ENCODE measurements around the gene SI. TPM values are rescaled to one million over a fixed set of nuclear protein-coding genes. Genes with fewer than 3 reads are reported as not detected.

The SI gene
- total and polyA plus RNA-seq, 2 donors (not counting 3 experiments of a cell fraction or from before 2014, with no cell fraction given), result not detected

DNA sequence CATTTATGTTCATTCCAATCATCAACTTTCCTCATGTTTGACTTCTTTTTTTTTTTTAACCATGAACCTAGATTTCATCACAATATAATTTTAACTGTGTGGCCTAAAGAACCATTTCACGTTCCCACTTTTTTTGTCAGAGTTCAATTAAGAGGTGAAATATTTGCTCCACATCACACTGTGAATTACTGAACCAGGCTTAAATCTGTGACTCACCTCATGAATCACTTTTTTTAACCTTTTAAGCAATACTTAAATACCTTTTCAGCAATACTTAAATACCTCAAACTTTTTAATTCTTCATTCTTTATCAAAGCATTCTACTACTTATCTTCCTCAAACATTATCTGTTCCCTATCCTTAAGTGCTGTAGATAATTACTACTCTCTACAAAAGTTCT, 137.6 kb downstream of the SI start:
- FAIRE-seq, result no peak

DNA sequence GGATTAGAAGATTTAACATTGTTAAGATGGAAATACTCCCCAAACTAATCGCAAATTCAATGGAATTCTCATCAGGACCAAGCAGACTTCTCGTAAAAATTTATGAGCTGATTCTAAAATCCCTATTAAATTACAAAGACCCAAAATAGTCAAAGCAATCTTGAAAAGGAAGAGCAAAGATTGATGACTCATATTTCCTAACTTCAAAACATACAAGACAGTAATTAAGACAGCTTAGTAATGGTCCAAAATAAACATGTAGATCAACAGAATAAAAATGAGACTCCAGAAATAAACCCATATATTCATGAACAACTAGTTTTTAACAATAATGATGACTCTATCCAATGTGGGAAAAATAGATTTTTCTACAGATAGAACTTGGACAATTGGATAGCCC, 148.7 kb downstream of the SI start:
- POLR2A ChIA-PET, result no interaction called here
- H3K9me3 ChIP-seq (replicated peaks; ENCODE audit: control insufficient read depth, insufficient read depth, low read length), result peaks cover 9% of the 10 kb centered on the region
- H2AFZ ChIP-seq (ENCODE audit: low read depth, low read length), result no peak overlapping the region
- dilution Hi-C loops (cut with MboI; ENCODE audit: extremely low pct_ligation_motif_present, low sequenced_read_pairs) (no loop called here), intact Hi-C loops (cut with micrococcal nuclease) (no loop called here)
- H3K4me3 ChIP-seq (replicated peaks in 1 of 3; ENCODE audit: insufficient read depth in 1 of 3, low read depth in 1 of 3, low read length in 3 of 3), result no peak overlapping the region
- no peaks in the 10 kb centered on the region for H3K9me1 ChIP-seq (replicated peaks; ENCODE audit: control insufficient read depth, extremely low read depth, insufficient read depth, low read length)
- no peaks in the 10 kb centered on the region for H3K4me1 ChIP-seq (ENCODE audit: control insufficient read depth, extremely low read depth, insufficient read depth, low read length)
- no peak for FAIRE-seq
- H3K27ac ChIP-seq (ENCODE audit: insufficient read depth, low read depth, low read length), result no peak overlapping the region
- no peaks in the 10 kb centered on the region for H4K20me1 ChIP-seq (replicated peaks; ENCODE audit: control insufficient read depth, extremely low read depth, insufficient read depth, low read length)
- no peaks in the 10 kb centered on the region for H3K27me3 ChIP-seq (ENCODE audit: control insufficient read depth in 2 of 2, insufficient read depth in 2 of 2, low read length in 2 of 2)
- CTCF ChIA-PET, result no interaction called here
- no peak for DNase-seq (ENCODE audit: low read depth, low spot score)
- H3K4me2 ChIP-seq (ENCODE audit: insufficient read depth, low read length), result no peak overlapping the region
- no peaks in the 10 kb centered on the region for H3K36me3 ChIP-seq (ENCODE audit: control insufficient read depth in 2 of 2, extremely low read depth in 1 of 2, insufficient read depth in 2 of 2, low read length in 2 of 2)
- no peak overlapping the region for H3K9ac ChIP-seq (replicated peaks; ENCODE audit: extremely low read depth, insufficient read depth, low read length)
- TF ChIP-seq FOS (IDR thresholded peaks at IDR 0.05; ENCODE audit: borderline replicate concordance, insufficient read depth, low read length) (no peak), JUN (IDR thresholded peaks at IDR 0.05; ENCODE audit: borderline replicate concordance, insufficient read depth, insufficient read length, low read depth) (no peak), POLR2A (IDR thresholded peaks at IDR 0.05; ENCODE audit: low read depth, low read length) (no peak), GATA2 (IDR thresholded peaks at IDR 0.05; ENCODE audit: insufficient read depth, insufficient read length, low read depth, low read length) (no peak), POLR2AphosphoS5 (IDR thresholded peaks at IDR 0.05; ENCODE audit: insufficient read depth, low read depth, low read length) (no peak), EZH2 (IDR thresholded peaks at IDR 0.05; ENCODE audit: borderline replicate concordance, low read depth, low read length, severe bottlenecking) (no peak), MYC (IDR thresholded peaks at IDR 0.05; ENCODE audit: low read depth, low read length) (no peak)
- TF ChIP-seq, protein P1, sequence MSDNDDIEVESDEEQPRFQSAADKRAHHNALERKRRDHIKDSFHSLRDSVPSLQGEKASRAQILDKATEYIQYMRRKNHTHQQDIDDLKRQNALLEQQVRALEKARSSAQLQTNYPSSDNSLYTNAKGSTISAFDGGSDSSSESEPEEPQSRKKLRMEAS (IDR thresholded peaks at IDR 0.05; ENCODE audit: insufficient read depth, insufficient read length), result no peak
- TF ChIP-seq, protein P2, sequence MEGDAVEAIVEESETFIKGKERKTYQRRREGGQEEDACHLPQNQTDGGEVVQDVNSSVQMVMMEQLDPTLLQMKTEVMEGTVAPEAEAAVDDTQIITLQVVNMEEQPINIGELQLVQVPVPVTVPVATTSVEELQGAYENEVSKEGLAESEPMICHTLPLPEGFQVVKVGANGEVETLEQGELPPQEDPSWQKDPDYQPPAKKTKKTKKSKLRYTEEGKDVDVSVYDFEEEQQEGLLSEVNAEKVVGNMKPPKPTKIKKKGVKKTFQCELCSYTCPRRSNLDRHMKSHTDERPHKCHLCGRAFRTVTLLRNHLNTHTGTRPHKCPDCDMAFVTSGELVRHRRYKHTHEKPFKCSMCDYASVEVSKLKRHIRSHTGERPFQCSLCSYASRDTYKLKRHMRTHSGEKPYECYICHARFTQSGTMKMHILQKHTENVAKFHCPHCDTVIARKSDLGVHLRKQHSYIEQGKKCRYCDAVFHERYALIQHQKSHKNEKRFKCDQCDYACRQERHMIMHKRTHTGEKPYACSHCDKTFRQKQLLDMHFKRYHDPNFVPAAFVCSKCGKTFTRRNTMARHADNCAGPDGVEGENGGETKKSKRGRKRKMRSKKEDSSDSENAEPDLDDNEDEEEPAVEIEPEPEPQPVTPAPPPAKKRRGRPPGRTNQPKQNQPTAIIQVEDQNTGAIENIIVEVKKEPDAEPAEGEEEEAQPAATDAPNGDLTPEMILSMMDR (IDR thresholded peaks at IDR 0.05; ENCODE audit: extremely low read depth in 1 of 2, insufficient read depth in 1 of 2, low read depth in 1 of 2, low read length in 2 of 2), result no peak
- H3K79me2 ChIP-seq (ENCODE audit: control insufficient read depth, insufficient read depth, low read length), result no peaks in the 10 kb centered on the region
- BruUV-seq (replicated peaks), result no TSS peak

More for the DNA sequence above, 137.6 kb downstream of the SI start:
- no peaks in the 10 kb centered on the region for H3K9me1 ChIP-seq (replicated peaks; ENCODE audit: control insufficient read depth, extremely low read depth, insufficient read depth, low read length)
- dilution Hi-C loops (cut with MboI; ENCODE audit: extremely low pct_ligation_motif_present, low sequenced_read_pairs), result no loop called here
- ChIA-PET CTCF (no interaction called here), POLR2A (no interaction called here)
- no peaks in the 10 kb centered on the region for H3K4me1 ChIP-seq (ENCODE audit: control insufficient read depth, extremely low read depth, insufficient read depth, low read length)
- no peak for DNase-seq (ENCODE audit: low read depth, low spot score)
- intact Hi-C loops (cut with micrococcal nuclease), result no loop called here
- no peaks in the 10 kb centered on the region for H4K20me1 ChIP-seq (replicated peaks; ENCODE audit: control insufficient read depth, extremely low read depth, insufficient read depth, low read length)
- H2AFZ ChIP-seq (ENCODE audit: low read depth, low read length), result no peak overlapping the region
- no peak for TF ChIP-seq POLR2A (IDR thresholded peaks at IDR 0.05; ENCODE audit: low read depth, low read length)
- TF ChIP-seq JUN (IDR thresholded peaks at IDR 0.05; ENCODE audit: borderline replicate concordance, insufficient read depth, insufficient read length, low read depth), result no peak
- TF ChIP-seq, protein P2 (IDR thresholded peaks at IDR 0.05; ENCODE audit: extremely low read depth in 1 of 2, insufficient read depth in 1 of 2, low read depth in 1 of 2, low read length in 2 of 2), result no peak
- no peak for TF ChIP-seq POLR2AphosphoS5 (IDR thresholded peaks at IDR 0.05; ENCODE audit: insufficient read depth, low read depth, low read length)
- TF ChIP-seq EZH2 (IDR thresholded peaks at IDR 0.05; ENCODE audit: borderline replicate concordance, low read depth, low read length, severe bottlenecking), result no peak
- no peak for TF ChIP-seq GATA2 (IDR thresholded peaks at IDR 0.05; ENCODE audit: insufficient read depth, insufficient read length, low read depth, low read length)
- no peak for TF ChIP-seq FOS (IDR thresholded peaks at IDR 0.05; ENCODE audit: borderline replicate concordance, insufficient read depth, low read length)
- BruUV-seq (replicated peaks), result no TSS peak
- H3K9ac ChIP-seq (replicated peaks; ENCODE audit: extremely low read depth, insufficient read depth, low read length), result no peak overlapping the region
- no peaks in the 10 kb centered on the region for H3K27me3 ChIP-seq (ENCODE audit: control insufficient read depth in 2 of 2, insufficient read depth in 2 of 2, low read length in 2 of 2)
- H3K4me2 ChIP-seq (ENCODE audit: insufficient read depth, low read length), result no peak overlapping the region
- H3K79me2 ChIP-seq (ENCODE audit: control insufficient read depth, insufficient read depth, low read length), result no peaks in the 10 kb centered on the region
- no peak overlapping the region for H3K4me3 ChIP-seq (replicated peaks in 1 of 3; ENCODE audit: insufficient read depth in 1 of 3, low read depth in 1 of 3, low read length in 3 of 3)
- no peaks in the 10 kb centered on the region for H3K9me3 ChIP-seq (replicated peaks; ENCODE audit: control insufficient read depth, insufficient read depth, low read length)
- no peaks in the 10 kb centered on the region for H3K36me3 ChIP-seq (ENCODE audit: control insufficient read depth in 2 of 2, extremely low read depth in 1 of 2, insufficient read depth in 2 of 2, low read length in 2 of 2)
- no peak overlapping the region for H3K27ac ChIP-seq (ENCODE audit: insufficient read depth, low read depth, low read length)
